Activated CD4-positive, alpha-beta T cell treated with anti-CD3 and anti-CD28 coated beads, Interleukin-2, amount 50 U/mL, for 16 hours (primary cell): ENCODE results near the gene C10orf67.
"Not testable (repeated sequence)": the region's sequence is repeated elsewhere in the genome, so short reads cannot be mapped to it uniquely, and the experiment has no call there.

Experiments
- DNase-seq: peaks from one replicate; pipeline ENCODE4 v3.0.0-alpha.2; 2020

Gene C10orf67

DNA sequence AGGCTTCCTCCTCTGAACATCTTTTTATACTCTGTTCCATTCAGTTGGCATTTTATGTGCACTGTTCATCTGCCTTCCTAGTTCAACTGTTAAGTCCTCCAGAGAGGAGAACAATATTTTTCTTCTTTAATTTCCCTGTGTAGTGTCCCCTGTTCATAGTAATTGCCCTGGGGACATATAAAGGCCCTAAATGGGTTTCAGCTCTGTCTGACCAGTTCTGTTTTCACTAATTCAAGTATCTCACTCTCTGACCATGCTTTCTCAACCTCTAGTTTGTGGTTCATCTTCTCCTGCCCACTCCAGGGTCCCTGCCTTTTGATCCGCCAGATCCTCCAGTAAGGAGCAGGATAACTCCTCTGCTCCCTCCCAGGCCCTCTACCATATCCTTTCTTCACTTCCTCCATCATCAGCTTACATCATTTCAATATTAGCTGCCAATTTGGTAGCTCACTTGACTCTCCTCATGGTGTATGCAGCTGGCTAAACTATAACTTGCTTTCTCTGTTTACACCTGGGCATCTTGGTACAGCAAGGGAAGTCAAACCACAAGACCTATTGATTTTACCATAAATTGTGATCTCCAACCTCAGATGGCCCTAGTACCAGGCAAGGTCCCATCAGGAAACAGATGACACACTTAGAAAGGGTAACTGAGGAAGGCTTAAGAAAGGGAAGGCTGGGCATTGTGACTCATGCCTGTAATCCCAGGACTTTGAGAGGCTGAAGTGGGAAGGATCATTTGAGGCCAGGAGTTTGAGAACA, 17.7 kb upstream of the C10orf67 start:
- DNase-seq: no peak

DNA sequence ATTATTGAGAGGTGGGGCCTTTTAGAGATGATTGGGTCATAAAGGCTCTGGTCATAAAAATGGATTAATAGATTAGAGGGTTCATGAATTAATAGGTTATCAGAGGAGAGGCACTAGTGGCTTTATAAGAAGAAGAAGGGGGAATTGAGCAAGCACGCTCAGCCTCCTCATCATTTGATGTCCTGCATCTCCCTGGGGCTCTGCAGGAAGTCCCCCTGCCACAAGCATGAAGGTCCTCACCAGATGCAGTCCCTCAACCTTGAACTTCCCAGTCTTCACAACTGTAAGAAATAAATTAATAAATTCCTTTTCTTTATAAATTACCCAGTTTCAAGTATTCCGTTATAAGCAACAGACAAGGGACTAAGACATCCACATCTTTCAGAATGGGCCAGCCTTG, 17.1 kb upstream of the C10orf67 start:
- DNase-seq: no peak

DNA sequence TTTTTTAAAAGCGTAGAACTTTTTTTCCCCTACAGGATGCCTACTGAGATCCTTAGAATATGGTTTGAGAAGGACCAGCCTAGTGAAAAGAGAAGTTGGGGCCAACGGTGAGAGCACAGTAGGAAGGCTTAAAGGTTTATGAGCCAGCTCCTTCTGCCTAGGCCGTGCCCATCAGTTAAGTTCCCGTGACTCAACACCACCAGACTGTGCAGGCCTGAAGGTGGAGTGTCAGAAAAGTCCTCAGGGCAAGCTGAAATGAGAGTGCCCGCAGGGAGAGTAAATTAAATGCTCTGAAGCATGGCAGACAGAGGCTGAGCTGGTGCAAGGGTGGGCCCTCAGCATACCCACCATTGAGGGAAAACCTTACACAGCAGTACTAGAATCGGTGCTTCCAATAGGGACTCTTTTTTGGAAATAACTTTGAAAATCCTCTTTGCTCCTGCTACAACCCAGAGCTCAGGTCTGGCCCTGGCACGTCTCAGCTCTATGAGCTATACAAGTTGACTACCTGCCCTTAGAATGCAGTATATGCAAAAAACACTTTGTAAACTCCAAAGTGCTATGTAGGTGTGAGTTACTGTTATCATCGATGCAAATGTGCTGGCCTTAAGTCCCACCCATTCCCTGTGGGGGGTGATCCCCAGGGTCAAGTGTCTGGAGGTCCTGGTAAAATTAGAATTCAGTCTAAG, 15.2 kb upstream of the C10orf67 start:
- DNase-seq: no peak

DNA sequence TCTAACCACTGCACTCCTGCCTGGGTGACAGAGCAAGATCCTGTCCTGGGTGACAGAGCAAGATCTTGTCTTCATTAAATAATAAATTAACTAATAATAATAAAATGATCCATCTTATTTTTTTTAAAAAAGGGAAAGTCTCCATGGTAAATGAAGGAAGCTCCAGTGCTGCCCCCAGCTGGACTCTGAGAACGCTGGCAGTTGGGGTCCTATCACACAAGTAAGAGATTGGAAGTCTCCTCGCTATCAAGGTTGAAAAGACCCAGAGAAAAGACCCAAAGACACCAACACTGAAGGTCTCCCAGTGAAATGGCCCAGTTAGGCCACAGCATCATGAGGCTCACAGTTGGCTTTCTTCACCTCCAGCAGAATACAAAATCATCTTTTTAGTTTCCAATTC, 13.8 kb upstream of the C10orf67 start:
- DNase-seq: no peak

DNA sequence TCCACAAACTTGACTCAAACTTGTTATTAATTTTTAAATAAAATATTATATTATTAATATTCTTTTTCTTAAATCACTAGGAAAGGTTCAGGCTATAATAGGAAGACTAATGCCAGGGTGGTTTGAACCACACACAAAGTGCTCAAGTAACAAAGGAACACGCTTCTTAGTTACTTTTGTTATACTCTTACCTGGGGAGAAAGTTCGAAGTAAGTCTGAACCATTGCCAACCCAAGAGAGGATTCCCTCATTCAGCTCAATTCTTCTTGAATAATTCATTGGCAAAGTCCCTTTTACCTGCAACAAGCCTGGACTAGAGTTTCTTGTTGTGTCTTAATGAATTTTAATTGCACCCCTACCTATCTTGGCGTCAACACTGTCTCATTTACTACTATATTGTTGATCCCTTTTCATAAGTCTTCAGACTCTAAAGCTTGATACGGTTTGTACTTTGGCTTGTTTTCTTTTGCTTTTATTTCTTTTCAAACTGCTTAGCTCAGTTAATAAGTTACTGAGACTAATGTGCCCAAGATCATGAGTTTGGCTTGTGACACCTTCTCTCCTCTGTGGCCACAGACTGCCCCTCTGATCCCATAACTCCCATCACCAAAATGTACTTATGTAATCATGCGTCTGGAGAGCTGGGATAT, 10.2 kb upstream of the C10orf67 start:
- no peak for DNase-seq

DNA sequence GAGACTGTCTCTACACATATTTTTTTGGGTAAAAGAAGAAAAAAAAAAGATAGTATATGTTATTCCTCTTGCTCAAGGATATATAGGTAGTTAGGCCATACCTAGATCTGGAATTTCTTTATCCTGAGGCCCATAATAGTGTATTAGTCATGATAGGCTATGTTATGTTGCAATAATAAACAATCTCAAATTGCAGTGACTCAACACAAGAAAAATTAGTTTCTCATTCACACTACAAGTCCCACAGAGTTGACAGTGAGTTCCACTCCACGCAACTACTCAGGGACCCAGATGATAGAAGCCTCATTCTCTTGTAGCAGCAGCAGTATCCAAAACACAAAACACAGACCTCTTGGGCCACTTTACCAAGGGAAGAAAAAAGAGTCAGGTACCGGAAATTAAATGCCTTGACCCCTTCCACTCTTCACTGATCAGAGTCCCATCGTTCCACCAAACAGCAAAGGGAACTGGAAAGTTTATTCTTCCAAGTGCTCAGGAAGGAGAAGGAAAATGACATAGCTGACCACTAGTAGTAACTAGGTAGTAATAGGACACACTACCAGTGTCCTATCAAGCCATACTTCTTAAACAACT, 7.4 kb upstream of the C10orf67 start:
- no peak for DNase-seq

DNA sequence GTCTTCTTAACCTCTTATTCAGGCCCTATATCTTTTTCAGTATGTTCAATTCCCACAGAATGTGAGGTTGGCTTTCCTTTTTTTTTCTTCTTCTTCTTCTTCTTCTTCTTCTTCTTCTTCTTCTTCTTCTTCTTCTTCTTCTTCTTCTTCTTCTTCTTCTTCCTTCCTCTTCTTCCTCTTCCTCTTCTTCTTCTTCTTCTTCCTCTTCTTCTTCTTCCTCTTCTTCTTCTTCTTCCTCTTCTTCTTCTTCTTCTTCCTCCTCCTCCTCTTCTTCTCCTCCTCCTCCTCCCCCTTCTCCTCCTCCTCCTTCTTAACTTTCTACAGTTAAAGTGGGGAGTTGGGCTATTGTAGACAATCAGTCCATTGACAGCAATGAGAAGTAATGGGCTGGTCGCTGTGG, 6.1 kb upstream of the C10orf67 start:
- DNase-seq: not testable (repeated sequence)

DNA sequence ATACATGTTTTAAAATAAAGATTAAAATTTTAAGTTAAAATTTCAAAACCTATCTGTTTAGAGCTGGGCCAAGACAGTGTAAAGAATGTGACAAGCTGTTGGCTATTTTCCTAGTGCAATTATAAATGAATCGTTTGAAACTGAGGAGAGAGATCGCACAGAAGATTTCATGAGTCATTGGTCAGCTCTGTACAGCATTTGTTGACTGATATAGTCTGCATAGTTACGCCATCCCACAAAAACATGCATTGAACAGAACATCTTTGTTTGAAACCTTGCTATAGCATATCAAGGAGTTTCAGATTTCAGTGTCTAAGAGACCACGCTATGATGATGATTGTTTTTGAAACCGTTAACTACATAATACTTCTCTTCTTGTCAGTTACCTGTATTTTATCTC, 1.3 kb upstream of the C10orf67 start:
- peak; percentile 56 for DNase-seq

DNA sequence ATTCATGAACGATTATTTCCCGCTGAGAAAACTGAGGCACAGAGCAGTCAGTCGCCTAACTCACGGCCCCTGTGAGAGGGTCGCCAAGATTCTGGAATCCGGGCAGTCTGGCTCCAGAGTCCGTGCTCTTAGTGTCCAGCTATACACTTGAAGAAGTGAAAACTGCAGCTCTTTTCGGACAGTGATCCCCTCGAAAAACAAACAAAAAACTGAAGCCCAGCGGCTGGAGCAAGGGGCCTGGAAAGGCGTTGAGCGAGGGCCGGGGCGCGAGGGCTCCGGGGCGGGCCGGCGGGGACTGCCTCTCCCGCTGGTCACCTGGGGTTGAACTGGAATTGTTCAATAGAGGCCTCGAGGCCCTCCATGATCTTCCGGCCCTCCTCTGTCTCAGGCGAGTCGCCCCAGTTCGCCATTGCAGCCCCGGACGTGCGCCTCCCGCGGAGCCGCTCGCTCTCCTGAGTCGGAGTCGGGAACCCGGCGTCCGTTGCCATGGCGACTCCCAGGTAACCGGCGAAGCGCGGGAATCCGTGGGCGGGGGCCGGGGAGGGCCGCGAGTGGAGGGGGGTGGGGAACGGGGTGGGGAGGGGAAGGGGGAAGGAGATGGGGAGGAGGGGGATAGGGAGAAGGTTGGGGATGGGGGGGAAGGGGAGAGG, 881 bp downstream of the C10orf67 start:
- peak; percentile 58 for DNase-seq

DNA sequence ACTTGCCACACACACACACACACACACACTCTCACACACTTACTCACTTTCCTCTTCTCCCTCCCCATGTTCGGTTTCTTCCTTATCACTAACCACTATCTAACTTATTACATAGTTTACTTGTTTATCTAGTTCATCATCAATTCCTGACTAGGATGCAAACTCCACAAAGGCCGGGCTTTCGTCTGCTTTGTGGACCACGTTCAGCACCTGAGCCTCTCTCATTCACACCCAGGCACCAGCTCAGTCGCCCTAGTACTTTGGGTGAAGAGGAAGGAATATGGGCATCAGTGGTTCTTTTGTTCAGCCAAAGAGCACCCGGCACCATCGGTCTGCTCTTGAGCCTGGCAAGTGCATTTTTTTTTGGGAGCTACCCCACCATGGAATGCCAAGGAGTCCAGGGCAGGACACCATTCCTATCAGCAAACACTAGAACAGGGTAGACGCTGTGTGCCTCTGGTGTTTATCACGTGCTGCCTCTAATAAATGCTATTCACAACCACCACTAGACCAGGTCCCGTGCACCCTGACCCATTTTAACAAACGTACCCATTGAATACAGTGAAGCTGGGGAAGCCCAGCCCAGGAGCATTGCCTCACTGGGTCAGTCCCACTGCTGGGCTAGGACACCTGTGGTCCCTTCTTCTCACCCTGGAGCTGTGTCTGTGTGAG, 2.2 kb downstream of the C10orf67 start:
- no peak for DNase-seq

DNA sequence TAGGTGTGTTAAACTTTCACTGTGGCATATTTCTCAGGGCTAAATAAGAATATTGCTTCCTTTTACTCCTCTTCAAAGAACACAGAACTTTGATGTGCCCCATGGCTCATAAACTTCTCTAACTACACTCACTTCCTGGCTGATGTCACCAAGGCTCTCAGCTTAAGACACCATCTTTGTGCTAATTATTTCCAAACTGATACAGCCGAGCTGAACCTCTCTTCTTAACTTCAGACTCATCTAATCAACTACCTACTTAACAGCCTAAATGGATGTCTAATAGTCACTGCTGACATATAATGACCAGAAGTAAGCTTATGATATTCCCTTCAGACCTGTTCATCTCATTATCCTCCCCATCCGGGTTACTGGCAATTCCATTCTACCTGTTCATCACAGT, 3.6 kb downstream of the C10orf67 start:
- peak; percentile 55 for DNase-seq

DNA sequence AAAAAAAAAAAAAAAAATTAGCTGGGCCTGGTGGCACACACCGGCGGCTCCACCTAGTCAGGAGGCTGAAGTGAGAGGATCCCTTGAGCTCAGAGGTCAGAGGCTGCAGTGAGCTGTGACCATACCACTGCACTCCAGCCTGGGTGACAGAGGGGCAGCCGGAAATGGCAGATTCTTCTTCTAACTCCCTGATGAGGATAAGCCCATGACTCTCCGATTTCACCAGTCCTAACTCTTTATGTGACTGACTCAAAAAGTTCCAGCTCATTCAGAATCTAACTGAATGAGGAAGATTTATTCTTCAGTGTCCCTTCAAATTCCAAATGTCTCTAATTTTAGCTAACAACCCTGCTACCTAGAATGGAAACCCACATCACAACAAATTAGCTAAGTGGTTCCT, 4.2 kb downstream of the C10orf67 start:
- DNase-seq: no peak

DNA sequence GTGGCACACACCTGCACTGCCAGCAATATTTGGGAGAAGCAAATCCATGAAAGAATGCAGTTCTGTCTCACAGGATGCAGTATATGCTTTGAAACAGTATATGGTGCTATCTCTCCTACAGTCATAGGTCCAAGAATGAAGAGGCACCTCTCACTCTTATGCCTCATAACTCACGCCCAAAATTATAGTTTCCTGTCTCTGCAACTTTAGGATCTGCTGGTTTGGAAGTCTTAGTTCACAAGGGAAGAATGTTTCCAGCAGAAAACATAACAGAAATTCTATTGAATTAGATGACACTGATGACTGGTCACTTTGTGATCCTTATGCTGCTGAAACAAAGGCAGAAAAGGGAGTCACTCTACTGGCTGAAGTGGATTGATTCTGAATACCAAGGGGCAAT, 5.7 kb downstream of the C10orf67 start:
- no peak for DNase-seq

DNA sequence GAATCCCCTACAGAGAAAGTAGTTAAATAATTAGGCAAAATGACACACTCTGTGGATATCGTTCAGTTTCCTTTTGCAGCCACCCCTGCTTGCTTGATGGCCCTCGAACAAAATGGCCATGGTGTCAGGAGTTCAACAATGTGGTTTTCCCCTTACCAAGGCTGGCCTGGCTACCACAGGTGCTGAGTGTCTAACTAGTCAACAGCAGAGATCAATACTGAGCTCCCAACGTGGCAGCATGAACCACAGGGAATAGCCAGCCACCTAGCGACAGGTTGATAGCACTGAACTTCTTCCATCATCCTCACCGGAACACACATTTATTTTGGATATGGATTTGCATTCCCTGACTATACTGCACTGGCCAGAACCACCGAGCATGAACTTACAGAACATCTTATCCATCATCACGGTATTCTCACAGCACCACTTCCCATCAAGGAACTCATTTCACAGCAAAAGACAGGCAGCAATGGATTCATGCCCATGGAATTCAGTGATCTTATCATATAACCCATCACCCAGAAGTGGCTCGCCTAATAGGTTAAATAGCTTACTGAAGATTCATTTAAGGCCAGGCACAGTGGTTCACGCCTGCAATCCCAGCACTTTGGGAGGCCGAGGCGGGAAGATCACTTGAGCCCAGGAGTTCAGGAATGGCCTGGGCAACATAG, 6.3 kb downstream of the C10orf67 start:
- DNase-seq: no peak

DNA sequence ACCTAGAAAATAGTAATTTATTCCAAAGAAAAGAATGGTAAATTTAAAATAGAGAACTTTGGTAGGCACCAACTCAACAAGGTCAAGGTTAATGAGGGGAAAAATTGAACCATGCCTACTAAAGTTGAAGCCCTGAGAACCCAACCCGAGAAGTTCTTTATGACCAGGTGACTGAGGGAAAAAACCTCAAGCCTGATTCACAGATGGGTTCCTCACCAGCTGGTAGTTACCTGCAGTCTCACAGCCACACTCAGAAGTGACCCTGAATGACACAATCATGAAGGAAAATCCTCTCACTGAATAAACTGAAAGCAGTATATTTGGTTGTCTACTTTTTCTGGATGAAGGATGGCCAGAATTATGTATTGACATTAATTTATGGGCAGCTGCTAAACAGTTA, 7.0 kb downstream of the C10orf67 start:
- DNase-seq: peak; percentile 35

DNA sequence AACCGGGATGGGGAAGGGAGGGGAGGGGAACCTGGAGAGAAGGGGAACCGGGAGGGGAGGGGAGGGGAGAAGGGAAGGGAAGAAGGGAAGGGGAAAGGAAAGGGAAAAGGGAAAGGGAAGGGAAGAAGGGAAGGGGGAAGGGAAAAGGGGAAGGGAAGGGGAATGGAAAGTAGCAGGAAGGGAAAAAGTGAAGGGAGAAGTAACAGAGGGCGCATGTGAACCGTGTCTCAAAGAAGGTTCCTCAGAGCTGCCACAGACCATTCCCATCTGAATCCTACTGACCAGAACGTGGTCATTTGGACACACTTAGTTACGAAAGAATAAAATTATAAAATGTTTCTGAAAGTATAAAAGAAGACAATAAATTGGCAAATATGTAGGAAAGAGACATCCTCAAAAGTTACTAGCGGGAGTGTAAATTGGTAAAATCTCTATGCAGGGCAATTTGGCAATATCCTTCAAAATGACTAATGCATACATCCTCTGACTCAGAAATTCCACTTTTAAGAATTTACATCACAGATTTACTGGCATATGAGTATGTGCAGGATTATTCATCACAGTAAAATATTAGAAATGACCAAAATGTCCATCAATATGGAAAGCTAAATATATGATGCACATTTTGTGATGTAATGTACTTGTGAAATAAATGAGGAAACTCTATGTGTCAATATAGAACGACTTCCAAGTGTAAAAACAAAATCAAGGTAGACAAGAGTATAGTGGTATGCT, 12.9 kb downstream of the C10orf67 start:
- DNase-seq: peak; percentile 74

DNA sequence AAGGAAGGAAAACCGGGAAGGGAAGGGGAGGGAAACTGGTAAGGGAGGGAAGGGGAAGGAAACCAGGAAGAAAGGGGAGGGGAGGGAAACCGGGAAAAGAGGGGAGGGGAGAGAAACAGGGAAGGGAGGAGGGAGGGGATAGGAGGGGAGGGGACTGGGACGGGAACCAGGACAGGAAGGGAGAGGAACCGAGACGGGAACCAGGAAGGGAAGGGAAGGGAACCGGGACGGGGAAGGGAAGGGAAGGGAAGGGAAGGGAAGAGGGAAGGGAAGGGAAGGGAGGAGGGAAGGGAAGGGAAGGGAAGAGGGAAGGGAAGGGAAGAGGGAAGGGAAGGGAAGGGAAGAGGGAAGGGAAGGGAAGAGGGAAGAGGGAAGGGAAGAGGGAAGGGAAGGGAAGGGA, 13.6 kb downstream of the C10orf67 start:
- no peak for DNase-seq

DNA sequence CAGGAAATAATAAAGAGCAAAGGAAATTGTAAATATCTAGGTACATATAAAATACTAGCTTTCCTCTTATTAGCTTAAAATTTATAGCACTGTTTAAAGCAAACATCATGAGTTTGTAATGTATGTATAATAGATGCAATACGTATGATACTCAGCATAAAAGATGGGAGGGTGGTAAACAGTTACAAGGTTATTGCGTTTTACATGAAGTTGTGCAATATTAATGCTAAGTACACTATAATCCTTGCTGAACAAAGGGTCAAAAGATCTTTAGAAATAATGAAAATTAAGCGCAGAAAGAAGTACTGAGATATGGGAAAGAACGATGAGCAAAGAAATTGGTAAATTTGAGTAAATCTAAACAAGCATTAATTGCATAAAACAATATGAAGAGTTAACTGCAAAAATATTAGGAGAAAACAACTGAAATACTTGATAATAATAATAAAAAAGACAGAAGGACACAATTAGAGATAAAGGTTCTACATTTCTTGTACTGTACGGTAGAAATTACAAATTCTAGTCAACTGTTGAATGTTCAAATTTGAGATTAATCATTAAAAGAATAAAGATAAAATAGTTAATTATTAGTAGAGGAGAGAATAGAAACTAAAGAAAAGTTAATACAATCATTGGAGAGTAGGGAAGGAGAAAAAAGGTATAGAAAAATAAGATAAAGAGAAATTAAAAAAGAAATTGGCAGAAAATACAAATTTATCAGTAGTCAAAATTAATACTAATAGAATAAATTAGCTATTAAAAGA, 17.9 kb downstream of the C10orf67 start:
- no peak for DNase-seq

DNA sequence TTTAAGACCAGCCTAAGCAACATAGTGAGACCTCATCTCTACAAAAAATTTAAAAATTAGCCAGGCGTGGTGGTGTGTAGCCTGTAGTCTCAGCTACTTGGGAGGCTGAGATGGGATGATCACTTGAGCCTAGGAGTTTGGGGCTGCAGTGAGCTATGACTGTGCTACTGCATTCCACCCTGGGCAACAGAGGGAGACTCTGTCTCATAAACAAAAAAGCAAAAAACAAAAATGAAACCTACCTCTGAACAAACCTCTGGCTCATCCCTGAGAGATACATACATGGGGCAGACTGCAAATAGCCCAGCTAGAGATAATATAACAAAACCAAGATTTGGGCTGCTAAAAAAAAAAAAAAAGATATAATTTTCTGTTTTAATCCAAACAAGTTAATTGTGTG, 19.5 kb downstream of the C10orf67 start:
- DNase-seq: peak; percentile 42

DNA sequence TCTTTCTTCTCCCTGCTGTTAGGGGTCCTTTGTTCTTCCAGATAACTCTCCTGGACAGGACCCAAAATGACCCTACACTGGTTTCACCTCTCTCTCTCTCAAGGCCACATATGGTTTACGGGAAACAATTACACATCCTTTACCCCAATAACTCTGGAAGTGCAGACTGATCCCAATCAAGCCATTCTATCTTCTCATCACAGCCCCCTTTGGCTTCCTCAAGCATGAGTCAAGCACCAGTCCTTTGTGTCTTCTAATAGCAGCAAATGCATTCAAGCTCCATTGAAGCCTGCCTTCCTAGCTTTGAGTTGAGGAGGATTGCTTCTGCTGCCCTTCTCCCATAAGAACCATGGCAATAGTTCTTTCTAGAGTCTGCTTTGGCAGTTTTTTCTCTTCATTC, 20.2 kb downstream of the C10orf67 start:
- no peak for DNase-seq

DNA sequence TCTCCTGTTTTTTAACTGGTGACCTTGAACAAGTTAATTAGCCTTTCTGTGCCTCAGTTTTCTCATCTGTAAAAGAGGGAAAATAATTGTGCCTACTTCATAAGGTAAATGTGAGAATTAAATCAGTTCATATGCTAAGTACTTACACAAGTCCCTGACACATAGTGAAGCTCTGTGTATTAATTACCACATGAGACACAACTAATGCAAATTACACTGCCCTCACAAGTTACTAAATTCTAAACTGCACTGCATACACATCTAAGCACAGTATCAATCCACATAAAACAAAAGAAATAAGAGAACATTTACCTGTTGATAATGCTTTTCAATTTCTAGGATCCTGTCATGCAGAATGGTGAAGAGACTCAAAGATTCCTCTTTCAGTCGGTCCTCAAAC, 22.5 kb downstream of the C10orf67 start:
- no peak for DNase-seq
